HG03432 (cell line): ENCODE data around the gene SH3D19.

Source experiments
- ATAC-seq: cut with Tn5 transposase; IDR thresholded peaks from one replicate; pipeline ENCODE4 v1.9.1; 2021; ENCODE audit warnings: mild to moderate bottlenecking, moderate library complexity; ENCODE audit not compliant: unreplicated experiment

The SH3D19 gene

DNA sequence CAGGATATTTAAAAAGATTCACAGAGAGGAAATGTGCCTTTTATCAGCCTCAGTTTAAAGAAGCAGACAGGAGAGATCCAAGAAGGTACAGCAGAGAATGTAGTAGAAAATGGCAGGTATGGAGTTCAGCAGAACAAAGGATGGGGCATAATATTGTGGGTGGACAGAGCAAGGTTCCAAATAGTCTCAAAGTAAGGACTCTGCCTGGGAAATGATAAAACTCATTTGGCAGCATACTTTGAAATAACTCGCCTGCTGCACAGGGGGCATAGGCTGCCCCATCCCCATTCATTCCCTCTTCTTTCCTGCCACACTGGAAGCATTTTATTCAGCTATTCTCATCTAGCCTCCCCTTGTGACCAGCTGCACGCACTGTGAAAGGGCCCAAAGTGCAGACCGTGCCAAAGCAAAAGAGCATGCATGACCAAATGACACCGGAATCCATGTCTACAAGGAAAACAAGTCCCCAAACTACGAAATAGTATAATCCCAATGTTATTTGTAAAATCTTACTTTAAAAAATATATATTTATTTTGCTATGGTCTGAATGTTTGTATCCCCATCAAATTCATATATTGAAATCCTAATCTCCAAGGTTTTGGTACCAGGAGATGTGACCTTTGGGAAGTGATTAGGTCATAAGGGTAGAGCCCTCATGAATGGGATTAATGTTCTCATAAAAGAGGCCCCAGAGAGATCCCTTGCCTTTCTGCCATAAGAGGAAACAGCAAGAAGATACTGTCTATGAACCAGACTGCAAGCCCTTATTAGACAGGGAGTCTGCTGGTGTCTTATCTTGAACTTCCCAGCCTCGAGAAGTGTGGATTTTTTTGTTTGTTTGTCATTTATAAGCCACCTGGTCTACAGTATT lies 125.8 kb downstream of the SH3D19 start:
- no peak for ATAC-seq

DNA sequence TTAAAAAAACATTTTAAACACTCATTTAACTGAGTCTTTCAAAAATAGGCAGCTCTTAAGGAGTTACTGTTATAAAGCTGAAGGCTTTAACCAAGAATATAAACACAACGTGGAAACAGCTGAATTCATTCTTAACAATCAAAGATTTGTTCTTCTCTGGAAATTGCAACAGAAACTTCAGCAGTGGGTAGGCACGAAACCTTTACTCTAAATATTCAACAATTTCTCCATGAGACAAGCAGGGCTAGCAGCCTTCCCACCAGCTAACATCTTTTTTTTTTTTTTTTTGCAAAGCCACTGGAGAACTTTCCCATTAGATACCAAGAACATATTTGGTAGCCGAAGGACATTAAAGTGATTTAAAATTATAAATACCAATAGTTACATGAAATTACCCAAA lies 126.7 kb downstream of the SH3D19 start:
- ATAC-seq, result no peak

GRCh38 chr4:151197247-151197646 lies 128.2 kb downstream of the SH3D19 start:
- no peak for ATAC-seq

GRCh38 chr4:151195801-151196200 lies 129.6 kb downstream of the SH3D19 start:
- no peak for ATAC-seq

DNA sequence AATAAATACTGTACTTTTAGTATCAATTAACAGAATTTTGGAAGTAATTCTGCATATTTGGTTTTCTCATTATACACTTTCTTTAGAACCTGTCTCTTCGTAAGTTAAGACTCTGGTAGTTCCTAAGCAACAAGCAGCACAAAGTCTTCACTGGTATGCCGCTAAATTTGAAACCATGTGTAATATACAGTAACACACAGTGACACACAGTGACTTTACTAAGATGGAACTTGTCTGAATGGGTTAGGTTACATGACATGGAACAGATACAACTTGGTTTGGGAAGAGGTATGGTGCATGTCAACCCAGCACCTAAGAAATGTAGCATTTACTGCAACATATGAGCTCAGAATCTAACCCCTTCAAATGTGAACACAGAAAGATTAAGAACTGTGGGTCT lies 132.0 kb downstream of the SH3D19 start:
- ATAC-seq, result no peak

- no peak for ATAC-seq
Measured at GRCh38 chr4:151192556-151193235, 132.7 kb downstream of the SH3D19 start.

- ATAC-seq, result no peak
Measured at GRCh38 chr4:151184523-151185458, 140.6 kb downstream of the SH3D19 start.

DNA sequence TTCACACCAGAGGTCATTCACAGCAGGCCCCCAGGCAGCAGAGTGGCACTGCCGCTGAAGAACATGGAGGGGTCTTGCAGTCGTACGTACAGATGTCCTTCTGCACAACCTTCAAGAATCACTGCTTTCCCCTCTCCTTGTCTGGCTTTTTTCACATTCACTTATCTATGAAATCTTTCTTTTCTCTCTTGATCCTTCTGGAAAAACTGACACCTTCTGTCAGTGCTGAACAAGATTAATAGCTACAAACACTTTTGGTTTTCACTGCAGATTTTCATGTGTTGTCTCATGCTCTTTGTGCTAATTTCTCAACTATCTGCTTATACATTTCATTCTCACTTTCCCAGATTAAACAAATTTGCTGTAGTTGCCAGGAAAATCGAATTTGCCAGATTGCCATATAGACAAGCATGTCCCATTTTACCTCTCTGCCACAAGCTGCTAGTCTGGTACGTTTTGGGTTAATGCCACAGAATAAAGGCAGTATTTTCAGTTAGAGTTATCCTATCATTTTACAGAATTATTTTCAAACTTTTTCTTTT lies 142.9 kb downstream of the SH3D19 start:
- ATAC-seq, result no peak

DNA sequence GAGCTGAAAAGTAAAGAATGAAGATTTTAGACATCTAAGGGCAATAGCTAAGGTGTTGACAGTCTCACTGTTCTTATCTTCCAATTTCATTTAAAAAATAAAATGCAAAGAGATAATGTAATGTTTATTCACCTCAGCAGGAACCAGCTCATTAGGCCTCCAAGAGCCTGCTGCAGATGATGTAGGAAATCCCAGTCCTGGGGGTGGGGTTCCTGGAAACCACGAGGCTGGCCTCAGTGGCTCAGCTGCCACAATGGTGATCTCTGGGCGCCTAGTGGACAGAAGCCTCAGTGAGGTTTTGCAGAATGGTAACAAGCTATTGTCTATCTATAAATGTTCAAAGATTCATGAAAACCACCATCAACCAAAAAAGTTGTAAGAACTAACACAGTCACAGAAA lies 148.7 kb downstream of the SH3D19 start:
- ATAC-seq, result no peak

DNA sequence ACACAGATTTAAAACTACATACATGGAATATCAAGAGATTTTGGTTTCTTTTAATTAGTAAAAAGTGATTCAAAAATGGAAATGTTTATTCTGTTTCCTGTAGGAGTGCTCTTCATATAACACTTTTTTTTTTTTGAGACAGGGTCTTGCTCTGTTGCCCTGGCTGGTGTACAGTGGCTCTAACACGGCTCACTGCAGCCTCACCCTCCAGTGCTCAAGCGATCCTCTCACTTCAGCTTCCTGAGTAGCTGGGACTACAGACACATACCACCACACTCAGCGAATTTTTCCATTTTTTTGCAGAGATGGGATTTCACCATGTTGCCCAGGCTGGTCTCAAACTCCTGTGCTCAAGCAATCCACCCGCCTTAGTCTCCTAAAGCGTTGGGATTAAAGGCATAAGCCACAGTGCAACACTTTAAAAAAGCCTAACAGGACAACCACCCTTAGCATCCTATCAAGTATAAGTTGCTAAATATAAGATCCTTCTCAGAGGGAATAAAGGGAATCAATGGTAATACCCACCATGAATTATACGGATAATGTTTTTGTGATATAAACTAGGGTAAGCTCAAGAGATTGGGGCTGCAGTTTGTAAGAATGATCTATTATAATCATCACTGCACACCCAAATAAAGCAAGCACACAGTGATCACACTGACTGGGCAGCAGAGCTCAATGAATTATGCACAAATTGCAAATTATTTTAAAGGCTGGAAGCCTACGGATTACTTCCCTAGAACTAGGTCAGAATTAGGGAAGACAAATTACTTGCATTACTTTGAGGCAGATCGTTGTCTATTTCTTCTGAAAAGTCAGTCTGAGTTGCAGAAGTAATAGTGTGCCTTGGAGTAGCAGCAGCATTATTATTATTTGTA lies 149.4 kb downstream of the SH3D19 start:
- no peak for ATAC-seq

DNA sequence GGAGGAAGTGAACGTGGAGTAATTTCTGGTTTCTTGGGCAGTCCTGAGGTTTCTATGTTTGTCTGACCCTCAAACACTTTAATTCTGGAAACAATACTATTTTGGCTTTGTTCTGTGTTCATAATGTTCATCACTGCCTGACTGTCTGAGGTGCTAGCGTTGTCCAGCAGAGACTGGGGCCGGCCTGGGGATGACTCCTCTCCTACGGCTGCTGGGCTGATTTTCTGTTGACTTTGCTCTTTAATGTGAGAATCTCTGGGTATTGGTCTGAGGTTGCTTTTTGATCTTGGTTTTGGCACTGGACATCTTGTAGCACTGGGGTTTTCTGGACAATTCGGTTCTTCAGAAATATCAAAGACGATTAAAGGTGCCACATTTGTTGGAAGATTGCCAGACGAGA lies 150.2 kb downstream of the SH3D19 start:
- no peak for ATAC-seq

- no peak for ATAC-seq
Measured at GRCh38 chr4:151174784-151175183, 150.6 kb downstream of the SH3D19 start.

- ATAC-seq, result no peak
Measured at GRCh38 chr4:151173871-151174270, 151.5 kb downstream of the SH3D19 start.

DNA sequence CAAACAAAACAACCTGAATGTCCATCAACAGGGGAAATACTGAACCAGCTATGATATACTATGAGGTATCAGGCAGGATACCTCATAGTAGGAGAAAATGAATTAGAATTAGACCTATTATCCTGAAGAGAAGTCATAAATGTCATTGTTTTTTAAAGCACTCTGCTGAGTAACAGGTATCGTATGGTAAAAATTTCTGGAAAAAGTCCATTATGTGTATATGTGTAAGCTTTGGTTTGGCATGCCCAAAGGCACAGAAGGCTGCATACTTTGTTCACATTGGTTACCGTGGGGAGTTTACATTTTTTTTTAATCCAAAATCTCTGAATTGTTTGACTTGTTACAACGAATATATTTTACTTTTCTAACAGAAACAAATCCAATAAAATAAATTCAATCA lies 155.5 kb downstream of the SH3D19 start:
- no peak for ATAC-seq

DNA sequence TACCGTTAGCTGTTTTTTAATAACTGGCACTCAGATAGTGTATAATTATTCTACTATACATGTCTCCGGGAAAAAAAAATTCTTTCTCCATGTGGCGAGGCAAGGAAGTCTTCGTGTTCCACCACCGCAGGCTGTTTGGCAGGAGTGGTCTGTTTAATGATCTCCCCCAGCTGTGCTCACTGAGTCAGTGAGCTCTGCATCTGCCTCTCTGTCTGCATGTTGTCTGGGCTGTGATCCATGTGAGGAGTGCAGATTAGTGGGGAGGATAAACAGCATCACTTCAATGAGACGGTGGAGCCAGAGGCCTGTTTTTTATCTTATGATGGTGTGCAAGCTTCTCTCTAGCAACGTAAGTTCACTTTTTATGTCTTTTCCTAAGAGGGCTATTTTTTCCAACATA lies 156.2 kb downstream of the SH3D19 start:
- no peak for ATAC-seq

DNA sequence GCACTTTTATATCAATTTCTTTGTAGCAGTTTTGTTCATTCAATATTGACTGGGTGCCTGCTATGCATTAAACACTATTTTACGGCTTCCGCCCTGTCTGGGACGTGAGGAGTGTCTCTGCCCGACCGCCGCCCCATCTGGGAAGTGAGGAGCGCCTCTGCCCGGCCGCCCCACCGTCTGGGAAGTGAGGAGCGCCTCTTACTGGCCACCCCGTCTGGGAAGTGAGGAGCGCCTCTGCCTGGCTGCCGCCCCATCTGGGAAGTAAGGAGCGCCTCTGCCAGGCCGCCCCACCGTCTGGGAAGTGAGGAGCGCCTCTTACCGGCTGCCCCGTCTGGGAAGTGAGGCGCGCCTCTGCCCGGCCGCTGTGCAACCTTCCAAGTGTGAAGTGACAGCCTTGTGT lies 157.8 kb downstream of the SH3D19 start:
- ATAC-seq, result no peak

GRCh38 chr4:151166636-151167035 lies 158.8 kb downstream of the SH3D19 start:
- no peak for ATAC-seq

- no peak for ATAC-seq
Measured at GRCh38 chr4:151165205-151166000, 160.0 kb downstream of the SH3D19 start.

GRCh38 chr4:151163855-151164254 lies 161.6 kb downstream of the SH3D19 start:
- ATAC-seq, result no peak
